ENCODE data around the gene ASPA.

- TF ChIP-seq CTCF (conservative IDR thresholded peaks at IDR 0.05; ENCODE audit: low read depth in 2 of 2) (no peak), NANOG (IDR thresholded peaks at IDR 0.05; ENCODE audit: borderline replicate concordance) (no peak), REST (IDR thresholded peaks at IDR 0.05; ENCODE audit: unreplicated experiment) (no peak), EZH2 (IDR thresholded peaks at IDR 0.05; ENCODE audit: low read depth, unreplicated experiment) (no peak), POLR2AphosphoS5 (IDR thresholded peaks at IDR 0.05; ENCODE audit: low read depth) (no peak), CREB1 (CRISPR knock-in tag; IDR thresholded peaks at IDR 0.05; ENCODE audit: low read depth) (no peak), EZH2phosphoT487 (IDR thresholded peaks at IDR 0.05; ENCODE audit: unreplicated experiment) (no peak), STAT1 (IDR thresholded peaks at IDR 0.05; ENCODE audit: unreplicated experiment) (no peak), JUNB (IDR thresholded peaks at IDR 0.05; ENCODE audit: unreplicated experiment) (no peak), ETS1 (IDR thresholded peaks at IDR 0.05) (no peak)
Observed at GRCh38 chr17:3440451-3440850, 35.3 kb upstream of the ASPA start.

Measured in GM23338 (cell line).